Activated T-cell treated with anti-CD3 and anti-CD28 coated beads, Interleukin-2, amount 50 U/mL, for 24 hours (primary cell): ENCODE data around the gene FTMT.

ENCODE experiments used
- DNase-seq: peaks from one replicate; pipeline ENCODE4 v3.0.0-alpha.2; 2020
- H3K27ac Mint-ChIP-seq: 2 replicates; pipeline ENCODE4 v1.8.0; 2020; ENCODE audit warnings: mild to moderate bottlenecking, mixed read lengths
- H3K27me3 Mint-ChIP-seq: 2 replicates; pipeline ENCODE4 v1.8.0; 2020; ENCODE audit warnings: mixed read lengths
- H3K36me3 Mint-ChIP-seq: 2 replicates; pipeline ENCODE4 v1.8.0; 2020; ENCODE audit warnings: low read depth, mixed read lengths
- H3K4me1 Mint-ChIP-seq: 2 replicates; pipeline ENCODE4 v1.8.0; 2020; ENCODE audit warnings: low read depth, mixed read lengths
- H3K4me3 Mint-ChIP-seq: 2 replicates; pipeline ENCODE4 v1.8.0; 2020; ENCODE audit warnings: mild to moderate bottlenecking, moderate library complexity, mixed read lengths
- H3K9me3 Mint-ChIP-seq: 2 replicates; pipeline ENCODE4 v1.8.0; 2020; ENCODE audit warnings: mixed read lengths

FTMT gene

DNA sequence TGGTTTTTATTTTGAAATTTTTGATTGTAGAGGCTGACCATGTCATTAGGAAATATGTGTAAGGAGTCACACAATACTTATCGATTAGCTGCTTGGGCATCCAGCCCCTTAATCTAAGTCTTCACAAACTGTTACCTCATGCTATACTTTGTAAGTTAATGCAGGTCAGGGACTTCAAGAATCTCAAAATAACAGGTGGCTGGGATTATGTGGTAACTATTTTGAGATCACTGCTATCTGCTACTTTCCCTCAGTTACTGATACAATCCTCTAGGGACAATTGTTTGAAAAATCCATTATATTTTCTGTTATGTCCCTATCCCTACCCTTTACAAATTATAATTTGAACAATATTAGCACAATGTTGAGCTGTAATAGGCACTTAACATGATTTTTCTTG lies 21.7 kb downstream of the FTMT start:
- Mint-ChIP-seq H3K4me3 (no peak overlapping the region), H3K27ac (no peak overlapping the region), H3K27me3 (no peaks in the 10 kb centered on the region), H3K4me1 (no peaks in the 10 kb centered on the region), H3K36me3 (no peaks in the 10 kb centered on the region), H3K9me3 (no peaks in the 10 kb centered on the region)
- DNase-seq: no peak

- DNase-seq: no peak
- Mint-ChIP-seq H3K9me3 (no peaks in the 10 kb centered on the region), H3K4me1 (no peaks in the 10 kb centered on the region), H3K36me3 (no peaks in the 10 kb centered on the region), H3K27ac (no peak overlapping the region), H3K27me3 (no peaks in the 10 kb centered on the region), H3K4me3 (no peak overlapping the region)
Observed at GRCh38 chr5:121885630-121886029, 33.9 kb downstream of the FTMT start.

- Mint-ChIP-seq H3K9me3 (no peaks in the 10 kb centered on the region), H3K36me3 (no peaks in the 10 kb centered on the region), H3K27me3 (no peaks in the 10 kb centered on the region), H3K4me1 (no peaks in the 10 kb centered on the region), H3K4me3 (no peak overlapping the region), H3K27ac (no peak overlapping the region)
- DNase-seq: no peak
Observed at GRCh38 chr5:121887727-121888126, 36.0 kb downstream of the FTMT start.

GRCh38 chr5:121890297-121890858 lies 38.7 kb downstream of the FTMT start:
- H3K9me3 Mint-ChIP-seq: peaks cover 13% of the 10 kb centered on the region
- H3K36me3 Mint-ChIP-seq: no peaks in the 10 kb centered on the region
- no peaks in the 10 kb centered on the region for H3K27me3 Mint-ChIP-seq
- no peak overlapping the region for H3K4me3 Mint-ChIP-seq
- no peaks in the 10 kb centered on the region for H3K4me1 Mint-ChIP-seq
- no peak for DNase-seq
- H3K27ac Mint-ChIP-seq: no peak overlapping the region

- peaks cover 13% of the 10 kb centered on the region for H3K9me3 Mint-ChIP-seq
- no peaks in the 10 kb centered on the region for H3K4me1 Mint-ChIP-seq
- H3K36me3 Mint-ChIP-seq: no peaks in the 10 kb centered on the region
- H3K27ac Mint-ChIP-seq: no peak overlapping the region
- no peak for DNase-seq
- no peaks in the 10 kb centered on the region for H3K27me3 Mint-ChIP-seq
- H3K4me3 Mint-ChIP-seq: no peak overlapping the region
Observed at GRCh38 chr5:121897341-121897740, 45.7 kb downstream of the FTMT start.

DNA sequence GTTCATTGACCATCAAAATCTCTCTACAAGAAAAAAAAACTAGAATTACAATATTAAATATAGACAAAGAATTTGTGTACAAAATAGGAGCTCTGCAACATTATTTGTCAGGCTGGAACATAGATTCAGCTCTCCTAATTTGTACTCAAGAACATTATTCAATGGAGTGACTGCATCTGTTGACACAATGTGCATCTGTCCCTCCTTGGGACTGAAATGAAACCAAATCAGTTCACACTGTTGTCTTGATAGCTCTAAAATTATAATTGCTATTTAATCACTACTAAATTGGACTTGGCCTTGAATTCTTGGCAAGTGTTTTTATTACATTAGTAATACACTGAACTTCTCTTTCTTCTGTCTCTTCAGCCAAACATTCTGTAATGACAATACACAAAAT lies 47.7 kb downstream of the FTMT start:
- H3K4me1 Mint-ChIP-seq: no peaks in the 10 kb centered on the region
- no peak overlapping the region for H3K27ac Mint-ChIP-seq
- no peaks in the 10 kb centered on the region for H3K36me3 Mint-ChIP-seq
- no peaks in the 10 kb centered on the region for H3K27me3 Mint-ChIP-seq
- H3K4me3 Mint-ChIP-seq: no peak overlapping the region
- H3K9me3 Mint-ChIP-seq: peaks cover 3% of the 10 kb centered on the region
- no peak for DNase-seq
